Erythroblast (primary cell): ENCODE results near the gene ARHGAP6.

Experiments used
- GATA1 ChIP-seq: IDR thresholded peaks from 2 replicates; pipeline ENCODE4 v1.6.1; 2011; ENCODE audit warnings: low read depth, mild to moderate bottlenecking, control low read depth, low read length, moderate library complexity
- POLR2A ChIP-seq: IDR thresholded peaks from 2 replicates; pipeline ENCODE4 v1.6.1; 2011; ENCODE audit warnings: mild to moderate bottlenecking, low read length

GRCh38 chrX:11472381-11472780 is 193.3 kb downstream of the ARHGAP6 start:
- no peak for TF ChIP-seq POLR2A
- no peak for TF ChIP-seq GATA1
